GM18520 (cell line): Measurements from ENCODE around the gene SH3BGR.

Source experiments
- ATAC-seq: cut with Tn5 transposase; IDR thresholded peaks from one replicate; pipeline ENCODE4 v1.9.1; 2021; ENCODE audit not compliant: unreplicated experiment

The SH3BGR gene

GRCh38 chr21:39454949-39455668 lies 3.3 kb downstream of the SH3BGR start:
- no peak for ATAC-seq

DNA sequence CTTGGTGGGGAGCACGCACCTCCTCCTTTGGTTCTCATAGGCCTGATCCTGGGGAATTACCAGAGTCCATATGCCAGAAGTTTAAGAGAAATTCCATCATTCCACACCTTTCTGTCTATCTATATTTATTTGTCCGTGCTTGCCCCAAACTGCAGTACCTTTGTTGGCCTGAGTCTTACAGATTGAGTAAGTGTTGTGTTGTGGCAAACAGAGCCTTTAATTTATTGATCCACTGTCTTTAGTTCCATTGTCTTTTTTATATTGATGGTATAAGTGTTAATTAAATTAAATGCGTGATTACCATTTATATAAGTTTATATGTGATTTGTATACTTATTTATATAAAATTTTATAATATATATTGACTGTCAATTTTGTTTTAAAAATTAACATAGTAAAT lies 4.9 kb downstream of the SH3BGR start:
- no peak for ATAC-seq

GRCh38 chr21:39461419-39461818 lies 9.6 kb downstream of the SH3BGR start:
- ATAC-seq, result no peak

DNA sequence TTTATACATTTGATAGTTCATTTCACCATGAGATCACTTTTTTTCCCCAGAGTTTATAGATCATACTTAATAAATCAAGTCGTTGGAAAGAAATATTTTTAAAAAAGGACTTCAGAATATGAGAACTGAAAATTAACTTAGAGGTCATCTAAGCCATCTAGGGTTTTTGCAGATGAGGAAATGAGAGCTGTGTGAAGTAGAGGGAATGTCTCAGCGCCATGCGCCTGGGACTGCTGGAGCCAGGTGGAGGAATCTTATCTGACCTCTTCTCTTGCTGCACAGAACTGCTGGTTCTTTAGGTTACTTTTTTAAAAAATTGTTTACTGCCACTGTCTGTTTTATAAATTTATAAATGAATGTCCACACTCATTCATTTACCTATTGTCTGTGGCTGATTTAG lies 11.5 kb downstream of the SH3BGR start:
- no peak for ATAC-seq

- ATAC-seq, result no peak
Observed at GRCh38 chr21:39466584-39466983, 14.8 kb downstream of the SH3BGR start.

GRCh38 chr21:39467746-39468145 lies 16.0 kb downstream of the SH3BGR start:
- no peak for ATAC-seq

GRCh38 chr21:39468559-39468958 lies 16.8 kb downstream of the SH3BGR start:
- ATAC-seq, result no peak

- no peak for ATAC-seq
Observed at GRCh38 chr21:39471598-39471997, 19.8 kb downstream of the SH3BGR start.

DNA sequence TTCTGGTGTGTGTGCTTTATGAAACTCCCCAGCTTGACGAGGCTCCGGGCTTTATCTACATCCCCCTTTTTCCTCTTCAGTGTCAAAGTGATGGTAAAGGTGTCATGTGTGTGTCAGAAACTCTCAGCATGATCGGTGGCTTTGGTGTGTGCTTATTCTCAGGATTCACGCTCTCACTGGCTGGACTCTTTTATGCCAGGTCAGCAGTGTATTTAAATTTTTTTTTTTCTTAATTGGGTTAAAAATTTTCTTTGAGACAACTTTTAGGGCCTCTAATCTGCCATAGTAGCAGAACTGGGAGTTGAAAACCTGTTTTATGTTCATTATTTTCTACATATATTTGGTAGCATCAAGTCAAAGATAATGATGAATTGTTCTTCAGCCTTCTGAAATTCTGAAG lies 21.0 kb downstream of the SH3BGR start:
- ATAC-seq, result no peak

DNA sequence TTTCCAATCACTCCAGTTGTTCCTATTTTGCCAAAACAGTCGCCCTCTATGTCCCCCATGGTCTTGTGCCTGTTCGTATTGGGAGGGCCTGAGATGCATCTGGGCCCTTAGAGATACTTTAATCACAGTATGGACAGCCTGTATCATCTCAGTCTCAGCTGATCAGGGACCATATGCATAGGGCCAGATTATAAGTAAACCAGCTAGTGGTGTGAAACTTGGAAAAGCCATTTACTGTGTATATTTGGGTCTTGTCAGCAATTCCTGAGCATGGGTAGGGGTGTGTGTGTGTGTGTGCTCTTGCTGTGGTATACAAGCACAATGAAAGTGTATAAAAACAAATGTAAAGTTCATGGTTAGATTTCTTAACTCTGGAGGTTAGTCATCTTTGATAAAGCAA lies 22.8 kb downstream of the SH3BGR start:
- ATAC-seq, result no peak

DNA sequence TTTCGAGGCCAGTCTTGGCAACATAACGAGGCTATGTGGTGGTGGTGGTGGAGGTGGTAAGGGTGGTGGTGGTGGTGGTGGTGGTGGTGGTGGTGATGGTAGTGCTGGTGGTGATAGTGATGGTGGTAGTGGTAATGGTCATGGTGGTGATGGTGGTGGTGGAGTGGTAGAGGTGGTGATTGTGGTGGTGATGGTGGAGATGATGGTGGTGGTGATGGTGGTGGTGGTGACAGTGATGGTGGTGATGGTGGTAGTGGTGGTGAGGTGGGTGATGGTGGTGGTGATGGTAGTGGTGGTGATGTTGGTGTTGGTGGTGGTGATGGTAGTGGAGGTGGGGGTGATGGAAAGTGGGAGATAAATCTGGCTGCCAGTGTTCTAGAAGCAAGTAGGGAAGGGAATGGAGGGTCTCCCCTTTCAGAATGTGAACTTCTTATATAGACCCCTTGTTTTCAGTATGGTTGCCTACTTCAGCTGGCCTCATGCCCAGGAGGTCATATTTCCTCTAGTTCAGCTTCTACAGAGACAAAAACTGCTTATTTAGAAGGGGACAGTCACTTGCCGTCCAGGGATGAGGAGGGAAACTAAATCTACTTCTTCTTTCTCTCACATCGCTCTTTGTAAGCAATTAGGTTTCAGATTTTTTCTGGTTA lies 27.5 kb downstream of the SH3BGR start:
- no peak for ATAC-seq

- ATAC-seq, result no peak
Observed at GRCh38 chr21:39479814-39480182, 28.0 kb downstream of the SH3BGR start.

- ATAC-seq, result no peak
Observed at GRCh38 chr21:39480271-39480670, 28.5 kb downstream of the SH3BGR start.

GRCh38 chr21:39481886-39482285 lies 30.1 kb downstream of the SH3BGR start:
- ATAC-seq, result no peak

GRCh38 chr21:39483917-39484316 lies 32.1 kb downstream of the SH3BGR start:
- no peak for ATAC-seq

- no peak for ATAC-seq
Observed at GRCh38 chr21:39484711-39485276, 33.0 kb downstream of the SH3BGR start.

DNA sequence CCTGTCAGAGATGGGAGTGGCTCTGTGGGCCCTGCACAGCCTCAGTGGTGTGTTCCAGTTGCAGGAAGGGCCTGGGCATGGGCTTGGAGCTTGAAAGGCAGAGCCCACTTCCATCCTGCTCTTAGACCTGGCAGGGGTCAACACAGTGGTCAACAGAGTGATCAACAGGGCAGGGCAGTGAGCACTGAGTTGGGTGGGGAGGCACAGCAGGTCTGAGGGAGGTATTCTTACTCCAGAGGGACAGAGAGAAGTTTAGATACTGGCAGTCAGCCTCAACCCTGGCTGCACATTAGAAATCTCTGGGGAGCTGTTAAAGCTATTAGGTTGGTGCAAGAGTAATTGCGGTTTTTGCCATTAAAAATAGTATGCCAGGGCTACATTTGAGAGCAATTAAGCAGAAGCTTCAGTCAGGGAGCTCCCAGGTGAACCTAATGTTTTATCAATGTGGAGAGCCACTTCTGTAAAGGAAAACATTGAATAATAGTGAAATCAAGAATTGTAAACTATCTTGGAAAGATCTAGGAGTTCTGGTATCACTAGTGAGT lies 37.7 kb downstream of the SH3BGR start:
- no peak for ATAC-seq

DNA sequence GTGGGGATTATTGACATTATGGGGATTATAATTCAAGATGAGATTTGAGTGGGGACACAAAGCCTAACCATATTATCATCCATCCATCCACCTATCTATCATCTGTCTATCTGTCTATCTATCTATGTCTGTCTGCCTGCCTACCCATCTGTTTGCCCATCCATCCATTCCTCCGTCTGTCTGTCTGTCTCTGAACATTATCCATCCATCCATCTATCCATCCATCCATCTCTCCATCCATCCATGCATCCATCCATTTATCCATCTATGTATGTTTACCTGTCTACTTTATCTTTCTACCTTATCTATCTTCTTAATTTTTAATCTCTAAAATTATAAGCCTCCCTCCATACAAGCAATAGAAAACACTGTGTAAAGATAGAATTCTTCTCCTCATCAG lies 47.4 kb downstream of the SH3BGR start:
- no peak for ATAC-seq

DNA sequence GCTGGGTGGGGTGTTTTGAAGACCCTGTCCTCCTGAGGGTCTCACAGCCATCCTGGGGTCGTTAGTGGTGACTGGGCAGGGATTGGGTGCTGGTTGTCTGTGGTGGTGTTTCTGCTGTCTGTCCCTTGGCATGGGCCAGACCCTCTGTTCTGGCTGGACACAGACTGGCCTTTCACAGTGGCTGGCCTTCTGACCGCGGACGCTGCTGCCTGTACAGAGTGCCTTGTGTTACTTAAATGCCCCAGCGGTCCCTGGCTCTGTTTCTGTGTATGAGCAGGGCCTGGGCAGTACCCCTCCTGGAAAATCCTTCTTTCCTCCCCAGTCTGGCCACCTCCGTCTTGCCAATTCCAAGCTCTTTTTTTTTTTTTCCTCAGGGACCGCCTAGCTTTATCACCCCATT lies 50.9 kb downstream of the SH3BGR start:
- no peak for ATAC-seq

- no peak for ATAC-seq
Observed at GRCh38 chr21:39503123-39503762, 51.5 kb downstream of the SH3BGR start.

GRCh38 chr21:39504230-39504629 lies 52.5 kb downstream of the SH3BGR start:
- ATAC-seq, result no peak

- no peak for ATAC-seq
Observed at GRCh38 chr21:39510240-39510639, 58.5 kb downstream of the SH3BGR start.
